GM06990 (cell line): ENCODE results near the gene REG3G.

Experiments used
- DNase-seq: peaks from one replicate; pipeline ENCODE4 v3.0.0-alpha.2; 2011; ENCODE audit not compliant: insufficient read length; ENCODE audit errors: extremely low read depth
- H3K27me3 ChIP-seq: replicated peaks from 2 replicates; pipeline ENCODE4 v1.6.0; 2011; ENCODE audit warnings: low read length; ENCODE audit not compliant: control insufficient read depth, insufficient read depth
- H3K36me3 ChIP-seq: 2 replicates; pipeline ENCODE4 v1.5.1; 2011; ENCODE audit warnings: low read length; ENCODE audit not compliant: control insufficient read depth, insufficient read depth
- H3K4me3 ChIP-seq: replicated peaks from 2 replicates; pipeline ENCODE4 v1.5.1; 2011; ENCODE audit warnings: low read depth, mild to moderate bottlenecking, control low read depth, low read length
- CTCF ChIP-seq: IDR thresholded peaks from 2 replicates; pipeline ENCODE4 v1.5.1; 2011; ENCODE audit warnings: low read length, control low read depth, mild to moderate bottlenecking, inconsistent platforms; ENCODE audit not compliant: insufficient read depth, poor library complexity, severe bottlenecking

Gene REG3G

DNA sequence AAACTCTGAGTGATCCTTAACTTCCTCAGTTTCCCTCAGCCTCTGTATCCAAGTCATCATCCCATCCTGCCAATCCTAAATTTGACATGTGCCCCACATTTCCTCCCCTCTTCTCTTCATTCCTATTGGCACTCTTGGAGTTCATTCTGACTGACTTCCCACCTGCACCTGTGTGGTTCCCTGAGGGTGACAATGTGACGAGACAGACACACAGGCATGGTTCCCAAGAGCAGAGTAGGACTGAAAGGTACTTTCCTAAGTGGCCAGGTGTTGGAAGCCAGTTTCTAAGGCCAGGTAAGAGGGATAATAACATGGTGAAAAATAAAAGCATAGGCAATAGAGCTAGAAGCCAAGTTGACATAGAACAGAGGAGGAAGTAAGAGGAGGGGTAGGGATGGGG lies 24.2 kb upstream of the REG3G start:
- no peak for TF ChIP-seq CTCF
- Histone ChIP-seq H3K4me3 (no peak overlapping the region), H3K36me3 (no peaks in the 10 kb centered on the region), H3K27me3 (no peaks in the 10 kb centered on the region)
- DNase-seq: no peak

DNA sequence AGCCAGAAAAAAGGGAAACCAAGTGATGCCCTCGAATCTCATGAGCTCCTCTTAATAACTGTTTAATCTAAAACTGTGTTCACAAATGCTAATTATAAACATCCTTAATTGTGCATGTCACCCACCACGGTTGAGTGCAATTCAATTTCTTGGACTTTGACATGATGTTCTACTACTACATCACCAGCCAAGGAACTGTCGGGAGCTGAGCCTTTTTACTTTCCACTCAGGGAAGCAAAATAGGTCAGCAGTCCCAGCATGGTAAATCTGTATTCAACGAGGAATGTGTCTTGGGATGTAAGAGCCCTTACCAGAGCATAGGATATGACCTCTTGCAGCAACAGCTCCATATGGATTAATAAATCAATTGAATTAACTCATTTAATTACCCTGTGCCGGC lies 20.8 kb upstream of the REG3G start:
- DNase-seq: no peak
- Histone ChIP-seq H3K4me3 (no peak overlapping the region), H3K27me3 (no peaks in the 10 kb centered on the region), H3K36me3 (no peaks in the 10 kb centered on the region)
- no peak for TF ChIP-seq CTCF

DNA sequence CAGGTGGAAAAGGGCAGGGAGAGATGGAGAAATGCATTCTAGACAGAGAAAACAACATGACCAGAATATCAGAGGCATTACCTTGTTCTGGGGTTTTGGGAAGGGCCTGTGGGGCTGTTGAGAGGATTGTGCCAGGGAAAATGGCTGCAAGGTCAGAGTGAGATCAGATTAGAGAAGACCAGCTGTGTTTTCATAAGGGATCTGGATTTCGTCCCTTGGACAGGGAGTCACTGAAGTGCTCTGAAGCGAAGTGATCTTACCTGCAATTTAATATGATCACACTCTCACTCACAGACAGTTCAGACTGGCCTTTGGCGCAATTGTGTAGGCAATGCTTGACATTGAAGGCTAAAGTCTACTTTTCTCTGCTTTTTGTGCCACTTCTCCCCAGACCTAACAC lies 20.3 kb upstream of the REG3G start:
- no peaks in the 10 kb centered on the region for H3K36me3 ChIP-seq
- no peak for DNase-seq
- no peaks in the 10 kb centered on the region for H3K27me3 ChIP-seq
- TF ChIP-seq CTCF: no peak
- H3K4me3 ChIP-seq: no peak overlapping the region

DNA sequence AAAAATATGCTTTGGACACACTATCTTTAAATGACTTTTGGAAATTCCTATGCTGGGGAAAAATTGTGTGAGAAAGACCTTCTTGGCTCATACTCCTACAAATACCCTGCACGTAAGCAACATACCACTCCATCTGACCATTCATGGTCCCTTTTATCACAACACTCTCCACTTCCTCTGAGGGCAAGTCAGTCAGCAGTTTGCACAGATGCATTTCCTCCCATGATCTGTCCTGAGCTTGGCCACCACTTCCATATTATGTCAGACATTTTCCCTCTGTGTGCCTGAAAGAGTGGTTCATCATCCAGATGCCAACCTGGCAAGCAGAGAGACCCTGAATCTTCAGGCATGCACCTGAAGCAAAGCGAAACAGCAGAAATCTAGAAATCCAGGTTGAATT lies 16.1 kb upstream of the REG3G start:
- Histone ChIP-seq H3K4me3 (no peak overlapping the region), H3K36me3 (no peaks in the 10 kb centered on the region), H3K27me3 (no peaks in the 10 kb centered on the region)
- no peak for TF ChIP-seq CTCF
- DNase-seq: no peak

GRCh38 chr2:79011496-79011895 lies 14.0 kb upstream of the REG3G start:
- DNase-seq: no peak
- Histone ChIP-seq H3K4me3 (no peak overlapping the region), H3K27me3 (no peaks in the 10 kb centered on the region), H3K36me3 (no peaks in the 10 kb centered on the region)
- no peak for TF ChIP-seq CTCF

DNA sequence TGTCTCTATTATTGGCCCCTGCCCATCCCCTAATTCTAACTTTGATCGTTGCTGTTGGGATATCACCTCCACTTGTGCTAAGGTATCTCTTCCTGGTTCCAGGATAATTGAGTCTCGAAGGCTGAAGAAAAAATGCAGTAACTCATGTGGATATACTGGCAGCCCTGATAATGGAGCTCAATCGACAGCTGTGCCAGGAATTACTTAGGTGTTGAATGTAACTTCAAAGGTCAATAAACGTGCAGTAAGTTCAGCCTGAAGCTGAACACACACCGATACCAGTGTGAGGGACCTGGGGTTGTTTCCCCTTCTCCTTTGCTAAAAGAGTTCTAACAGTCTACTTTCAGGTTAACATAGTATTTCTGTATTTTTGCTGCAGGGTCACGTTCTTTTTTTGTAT lies 11.9 kb upstream of the REG3G start:
- Histone ChIP-seq H3K36me3 (no peaks in the 10 kb centered on the region), H3K27me3 (no peaks in the 10 kb centered on the region), H3K4me3 (no peak overlapping the region)
- DNase-seq: no peak
- TF ChIP-seq CTCF: no peak
